NCI-H748 (cell line): ENCODE data around the gene DPP7.
A peak's percentile ranks its signal among the peaks of the same experiment; 100 is the strongest.
"Not testable (repeated sequence)": the region's sequence is repeated elsewhere in the genome, so short reads cannot be mapped to it uniquely, and the experiment has no call there.

Experiments used
- DNase-seq: peaks from one replicate; lab custom pipeline; 2025; ENCODE audit not compliant: unreplicated experiment; lab: John Stamatoyannopoulos, UW

Gene DPP7

GRCh38 chr9:137075275-137075775 lies 39.2 kb downstream of the DPP7 start:
- DNase-seq: no peak

- DNase-seq: no peak
These were observed 39.8 kb downstream of the DPP7 start for GRCh38 chr9:137074657-137075274.

GRCh38 chr9:137073992-137074399 lies 40.5 kb downstream of the DPP7 start:
- no peak for DNase-seq

DNA sequence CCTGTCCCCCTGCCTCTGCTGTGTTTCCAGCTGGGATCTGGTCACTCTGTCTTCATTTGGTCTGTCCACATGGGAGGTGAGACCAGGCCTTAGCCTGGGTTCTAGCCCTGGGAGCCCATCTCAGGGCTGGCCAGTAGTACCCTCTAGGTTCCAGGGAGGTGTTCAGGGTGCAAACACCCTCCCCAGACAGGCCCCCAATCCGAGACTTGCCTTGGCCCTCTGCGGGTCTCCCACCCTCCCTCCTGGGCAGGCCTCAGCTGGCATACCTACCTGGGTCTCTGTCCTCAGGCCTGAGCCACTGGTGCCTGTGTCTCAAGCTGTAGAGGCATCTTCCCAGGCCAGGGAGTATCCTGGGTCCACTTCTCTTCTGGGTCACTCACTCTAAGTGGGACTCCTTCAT lies 43.3 kb downstream of the DPP7 start:
- DNase-seq: no peak

- peak; percentile 71 for DNase-seq
These were observed 43.6 kb downstream of the DPP7 start for GRCh38 chr9:137070906-137071275.

DNA sequence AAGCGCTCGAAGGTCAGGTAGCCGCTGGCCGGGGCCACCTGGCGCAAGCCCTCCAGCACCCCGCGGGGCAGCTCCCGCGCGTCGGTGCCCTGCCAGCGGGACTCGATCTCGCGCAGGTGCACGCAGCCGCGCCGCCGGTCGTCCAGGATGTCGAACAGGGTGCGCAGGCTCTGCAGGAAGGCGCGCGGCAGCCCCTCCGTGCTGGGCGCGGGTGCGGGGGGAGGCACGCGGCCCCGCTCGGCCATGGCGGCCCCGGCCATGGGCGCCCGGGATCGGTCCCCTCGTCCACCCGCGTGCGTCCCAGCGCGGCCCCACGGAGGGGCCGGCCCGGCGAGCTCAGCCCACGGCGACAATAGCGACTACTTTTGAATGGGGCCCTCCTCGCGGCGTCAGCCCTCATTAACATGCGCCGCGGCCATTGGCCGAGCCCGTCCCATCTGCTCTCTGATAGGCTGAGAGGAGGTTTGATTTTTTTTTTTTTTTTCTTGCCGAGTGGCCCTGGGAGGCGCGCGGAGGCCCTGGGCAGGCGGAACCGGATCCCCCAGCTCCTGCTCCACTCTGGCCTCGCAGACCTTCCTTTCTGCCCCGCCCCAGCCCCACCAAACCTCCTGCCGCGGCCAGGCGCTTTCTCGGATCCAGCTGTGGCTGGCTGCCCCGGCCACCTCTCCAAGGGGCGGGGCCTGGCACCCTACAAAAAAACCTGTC lies 44.2 kb downstream of the DPP7 start, which contains the start of gene SAPCD2:
Gene SAPCD2, minus strand, starts transcription at position 357 of the 705 bp plus-strand sequence. Its CDS starts 97 bp downstream, at position 260.
- peak; percentile 97 for DNase-seq

DNA sequence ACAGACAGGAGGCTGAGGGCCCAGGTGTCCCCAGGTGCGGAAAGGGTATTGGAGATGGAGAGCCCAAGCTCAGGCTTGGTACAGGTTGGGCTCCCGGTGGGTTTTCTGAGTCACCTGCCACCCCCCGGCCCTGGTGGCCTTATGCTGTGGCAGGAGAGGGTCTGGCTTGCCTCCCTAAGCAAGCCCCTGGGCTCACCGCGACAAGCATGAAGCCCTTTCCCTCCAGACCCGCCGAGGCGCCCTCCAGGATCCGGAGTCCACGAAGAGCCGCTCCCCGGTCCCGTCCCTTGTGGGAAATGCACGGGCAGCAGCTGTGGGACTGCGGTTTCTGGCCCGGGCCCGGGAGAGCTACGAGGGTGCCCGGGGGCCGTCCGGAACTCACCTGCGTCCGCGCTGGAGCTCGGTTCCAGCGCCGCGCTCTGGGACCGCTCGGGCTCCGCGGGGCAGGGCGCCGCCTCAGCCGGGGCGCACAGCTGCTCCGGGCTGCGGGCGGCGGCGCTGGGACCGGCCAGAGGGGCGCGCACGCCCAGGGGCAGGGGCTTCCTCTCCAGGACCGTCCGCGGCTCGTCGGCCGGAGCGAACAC lies 44.9 kb downstream of the DPP7 start:
- DNase-seq: peak; percentile 40

- DNase-seq: no peak
These were observed 45.7 kb downstream of the DPP7 start for GRCh38 chr9:137068539-137069507.

DNA sequence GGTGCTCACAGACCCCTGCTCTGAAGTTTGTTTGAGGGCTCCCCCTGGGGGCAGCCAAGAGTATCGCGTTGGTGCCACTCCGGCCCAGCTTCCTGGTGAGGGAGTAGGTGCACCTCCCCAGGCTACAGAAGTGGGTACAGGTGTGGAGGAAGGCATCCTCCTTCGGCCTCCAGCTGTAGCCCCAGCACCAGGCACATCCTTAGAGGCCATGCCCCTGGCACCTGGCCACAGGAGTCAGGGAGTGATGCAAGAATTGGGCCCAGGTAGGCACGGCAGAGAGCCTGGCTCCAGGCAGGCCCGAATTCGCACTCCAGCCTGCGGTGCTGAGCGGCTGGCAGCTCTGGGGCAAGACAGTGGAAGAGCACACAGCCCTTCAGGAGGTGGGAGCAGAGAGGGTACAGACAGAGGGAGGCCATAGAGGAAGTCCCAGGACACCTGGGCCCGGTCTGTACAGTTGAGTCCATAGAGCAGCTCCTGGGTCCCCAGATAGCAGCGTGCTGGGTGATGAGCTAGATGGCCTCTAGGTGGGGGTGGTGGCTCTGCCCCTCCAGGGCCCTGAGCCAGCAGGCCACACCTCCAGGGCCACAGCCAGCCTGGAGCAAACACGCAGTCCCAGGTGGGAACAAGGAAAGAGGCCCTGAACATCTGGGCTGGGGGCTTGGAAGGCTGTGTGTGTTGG lies 46.5 kb downstream of the DPP7 start:
- peak; percentile 77 for DNase-seq

GRCh38 chr9:137066096-137066861 lies 48.3 kb downstream of the DPP7 start:
- no peak for DNase-seq

- DNase-seq: no peak
These were observed 49.1 kb downstream of the DPP7 start for GRCh38 chr9:137065336-137065967.

DNA sequence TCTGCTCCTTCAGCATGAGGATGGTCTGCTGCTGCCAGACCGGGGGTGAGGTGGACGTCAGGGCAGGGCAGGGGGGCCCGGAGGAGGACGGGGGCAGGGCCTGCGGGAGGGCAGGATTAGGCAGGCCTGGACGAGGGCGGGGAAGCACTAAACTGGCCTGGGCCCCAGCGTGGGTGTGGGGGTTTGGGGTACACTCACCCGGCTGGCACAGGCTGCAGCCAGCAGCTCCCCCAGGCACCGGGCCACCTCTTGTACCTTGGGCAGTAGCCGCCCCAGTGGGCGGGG lies 49.7 kb downstream of the DPP7 start:
- no peak for DNase-seq

- DNase-seq: peak; percentile 62
These were observed 50.3 kb downstream of the DPP7 start for GRCh38 chr9:137064027-137064879.

DNA sequence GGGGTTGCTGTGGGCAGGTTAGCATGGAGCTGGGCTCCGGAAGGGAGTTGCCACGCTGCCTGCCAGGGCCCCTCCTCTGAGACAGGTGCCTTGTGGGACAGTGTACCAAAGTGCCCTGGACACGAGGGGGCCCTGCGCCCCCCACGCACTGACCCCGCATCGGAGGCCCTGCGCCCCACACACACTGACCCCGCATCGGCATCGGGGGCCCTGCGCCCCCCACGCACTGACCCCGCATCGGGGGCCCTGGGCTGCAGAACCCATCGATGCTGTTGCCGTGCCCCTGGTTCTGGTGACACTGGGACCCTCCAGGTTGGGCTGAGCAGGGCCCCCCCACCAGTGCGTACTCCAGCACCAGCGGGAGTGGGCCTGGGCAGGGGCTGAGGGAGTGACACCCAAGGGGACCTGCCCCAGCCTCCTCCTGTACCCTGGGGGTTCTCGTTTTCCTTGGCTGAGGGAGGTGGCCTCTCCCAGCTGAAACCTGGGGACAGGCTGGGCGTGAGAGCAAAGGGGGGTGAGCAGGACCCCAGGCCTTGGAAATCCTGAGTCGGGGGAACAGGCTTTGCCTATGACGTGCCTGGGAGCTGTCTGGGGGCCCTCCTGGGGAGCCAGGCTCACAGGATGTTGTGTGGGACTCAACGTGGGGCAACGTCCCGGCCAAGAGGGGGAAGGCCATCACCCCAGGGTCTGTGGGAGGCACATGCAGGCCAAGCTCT lies 51.1 kb downstream of the DPP7 start:
- no peak for DNase-seq

DNA sequence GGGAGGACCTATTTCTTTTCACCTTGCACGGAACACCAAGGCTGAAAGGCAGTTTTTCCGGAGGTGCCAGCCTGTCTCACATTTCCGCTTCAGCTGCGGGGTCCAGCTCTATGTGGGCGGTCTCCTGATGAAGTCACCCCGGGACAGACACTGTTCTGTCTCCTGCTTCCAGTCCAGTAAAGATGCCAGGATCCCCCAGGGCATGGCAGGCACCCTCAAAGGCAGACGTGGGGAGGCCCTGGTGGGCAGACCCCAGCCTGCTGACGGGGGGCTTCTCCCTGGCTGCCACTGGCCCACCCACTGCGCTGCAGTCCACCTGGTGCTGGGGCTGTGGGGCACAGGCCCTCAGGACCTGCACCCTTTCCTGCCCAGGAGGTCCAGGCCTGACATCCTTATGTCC lies 51.7 kb downstream of the DPP7 start:
- not testable (repeated sequence) for DNase-seq

- DNase-seq: no peak
These were observed 52.1 kb downstream of the DPP7 start for GRCh38 chr9:137062384-137062783.
